Upper lobe of left lung (tissue), 6 donors: Measurements from ENCODE around the gene SORBS1. TPM values are rescaled to one million over a fixed set of nuclear protein-coding genes. Genes with fewer than 3 reads are reported as not detected.

Source experiments
- ATAC-seq, 2 donors: fragments of 200-7000 bp; cut with Tn5 transposase; one replicate each; pipeline ENCODE4 v1.9.1; 2022; ENCODE audit warnings: mild to moderate bottlenecking in 2 of 2, moderate library complexity in 2 of 2; ENCODE audit not compliant: low FRiP score in 2 of 2
- DNase-seq, 2 donors: peaks; one replicate each; pipeline ENCODE4 v3.0.0-alpha.2; 2019 to 2020
- H3K27ac ChIP-seq, 4 donors: fragments of 200-600 bp; sonication (generic); one replicate each; pipeline ENCODE4 v1.5.1; 2016 to 2019
- H3K27me3 ChIP-seq, 4 donors: fragments of 200-600 bp; sonication (generic); one replicate each; pipeline ENCODE4 v1.5.1; 2017 to 2019
- H3K36me3 ChIP-seq, 4 donors: fragments of 200-600 bp; sonication (generic); one replicate each; pipeline ENCODE4 v1.5.1; 2016 to 2019
- H3K4me1 ChIP-seq, 4 donors: fragments of 200-600 bp; sonication (generic); one replicate each; pipeline ENCODE4 v1.5.1; 2018 to 2019
- H3K4me3 ChIP-seq, 4 donors: fragments of 200-600 bp; sonication (generic); one replicate each; pipeline ENCODE4 v1.5.1; 2017 to 2019; ENCODE audit warnings: mild to moderate bottlenecking in 2 of 4, moderate library complexity in 1 of 4
- H3K9me3 ChIP-seq, 4 donors: fragments of 200-600 bp; sonication (generic); one replicate each; pipeline ENCODE4 v1.5.1; 2018 to 2019
- EP300 ChIP-seq, 4 donors: sonication (generic); formaldehyde crosslinking; IDR thresholded peaks; one replicate each; pipeline ENCODE4 v1.5.1; 2017; ENCODE audit warnings: antibody characterized with exemption in 4 of 4, control low read depth in 2 of 4
- POLR2A ChIP-seq, 4 donors: fragments of 450-650 bp; IDR thresholded peaks; one replicate each; pipeline ENCODE4 v1.5.1; 2016 to 2017; ENCODE audit warnings: antibody characterized with exemption in 4 of 4, mild to moderate bottlenecking in 2 of 4
- POLR2AphosphoS5 ChIP-seq, 2 donors: sonication (generic); formaldehyde crosslinking; IDR thresholded peaks; one replicate each; pipeline ENCODE4 v1.5.1; 2017; ENCODE audit warnings: antibody characterized with exemption in 2 of 2
- WGBS, 2 donors: methylation state at CpG; one replicate each; pipeline ENCODE4 v1.1.5; 2017 to 2018; 5-methylcytosine and 5-hydroxymethylcytosine counted together
- total RNA-seq, 6 donors: library from RNA; depleted of rRNA in 4 of 6; stranded (reverse); fragments of >200 nt in 4 of 6; gene quantifications; one replicate each; pipeline versions ENCODE4 v1.1.0 to v1.2.1, GENCODE V29; 2016 to 2021
- TF ChIP-seq, protein P1 (sequence below), 6 experiments: fragments of 450-650 bp in 4 of 6; fragments of 200-600 bp in 2 of 6; sonication (generic) in 2 of 6; IDR thresholded peaks; one replicate each; pipeline ENCODE4 v1.5.1; 2016 to 2019; ENCODE audit warnings: antibody characterized with exemption in 6 of 6
- donor health status: DM: no; HTN: no; CAD: no; lungs with moderate emphysema.
- donor health status: DM: no; HTN: yes; CAD: no; lungs with severe emphysema.

The SORBS1 gene
- total RNA-seq, 6 donors from 2014 or later, result 45.8 to 116 (median 71.7) TPM

DNA sequence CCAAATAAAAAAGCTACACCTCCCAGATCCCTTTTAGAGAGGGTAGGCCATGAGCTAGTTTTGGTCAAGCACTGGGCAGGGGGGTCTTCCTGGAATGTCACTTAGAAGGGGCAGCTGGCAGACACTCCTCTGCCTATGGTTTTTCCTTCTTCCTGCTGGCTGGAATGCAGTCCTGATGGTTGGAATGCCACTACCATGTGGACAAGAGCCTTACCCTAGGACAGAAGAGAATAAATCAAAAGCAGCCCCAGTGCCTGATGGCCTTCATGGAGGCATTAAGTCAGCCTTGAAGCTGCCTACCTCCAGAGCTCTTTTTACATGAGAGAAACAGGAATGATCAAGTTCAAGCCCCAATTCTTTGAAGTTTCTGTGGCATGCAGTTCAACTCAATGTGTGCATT, 43.5 kb upstream of the SORBS1 start:
- Histone ChIP-seq H3K9me3 (no peaks in the 10 kb centered on the region), H3K4me1 (peaks cover 0 to 4% (median 2%) of the 10 kb centered on the region in 4 donors), H3K27ac (no peak overlapping the region), H3K4me3 (no peak overlapping the region), H3K27me3 (no peaks in the 10 kb centered on the region), H3K36me3 (peaks cover 4 to 14% (median 14%) of the 10 kb centered on the region in 4 donors)
- ATAC-seq (no peak), DNase-seq (no peak)
- TF ChIP-seq, protein P1, sequence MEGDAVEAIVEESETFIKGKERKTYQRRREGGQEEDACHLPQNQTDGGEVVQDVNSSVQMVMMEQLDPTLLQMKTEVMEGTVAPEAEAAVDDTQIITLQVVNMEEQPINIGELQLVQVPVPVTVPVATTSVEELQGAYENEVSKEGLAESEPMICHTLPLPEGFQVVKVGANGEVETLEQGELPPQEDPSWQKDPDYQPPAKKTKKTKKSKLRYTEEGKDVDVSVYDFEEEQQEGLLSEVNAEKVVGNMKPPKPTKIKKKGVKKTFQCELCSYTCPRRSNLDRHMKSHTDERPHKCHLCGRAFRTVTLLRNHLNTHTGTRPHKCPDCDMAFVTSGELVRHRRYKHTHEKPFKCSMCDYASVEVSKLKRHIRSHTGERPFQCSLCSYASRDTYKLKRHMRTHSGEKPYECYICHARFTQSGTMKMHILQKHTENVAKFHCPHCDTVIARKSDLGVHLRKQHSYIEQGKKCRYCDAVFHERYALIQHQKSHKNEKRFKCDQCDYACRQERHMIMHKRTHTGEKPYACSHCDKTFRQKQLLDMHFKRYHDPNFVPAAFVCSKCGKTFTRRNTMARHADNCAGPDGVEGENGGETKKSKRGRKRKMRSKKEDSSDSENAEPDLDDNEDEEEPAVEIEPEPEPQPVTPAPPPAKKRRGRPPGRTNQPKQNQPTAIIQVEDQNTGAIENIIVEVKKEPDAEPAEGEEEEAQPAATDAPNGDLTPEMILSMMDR (IDR thresholded peaks at IDR 0.05), result no peak
- TF ChIP-seq EP300 (IDR thresholded peaks at IDR 0.05) (no peak), POLR2A (IDR thresholded peaks at IDR 0.05) (no peak), POLR2AphosphoS5 (IDR thresholded peaks at IDR 0.05) (no peak)

DNA sequence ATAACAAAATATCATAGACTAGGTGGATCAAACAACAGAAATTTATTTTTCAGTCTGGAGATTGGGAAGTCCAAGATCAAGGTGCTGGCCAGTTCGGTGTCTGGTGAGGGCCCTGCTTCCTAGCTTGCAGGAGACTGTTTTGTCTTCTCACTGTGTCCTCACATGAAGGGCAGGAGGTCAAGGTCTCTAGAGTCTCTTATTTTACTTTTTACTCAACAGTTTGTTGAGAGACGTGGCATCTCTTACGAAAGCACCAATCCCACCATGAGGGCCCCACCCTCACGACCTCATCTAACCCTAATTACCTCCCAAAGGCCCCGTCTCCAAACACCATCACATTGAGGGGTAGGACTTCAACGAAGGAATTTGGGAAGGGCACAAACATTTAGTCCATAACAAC, 41.2 kb upstream of the SORBS1 start:
- WGBS, 2 donors, result 76 to 77% methylated on average over 6 of the region's 6 CpGs
- H3K9me3 ChIP-seq, result no peaks in the 10 kb centered on the region
- no peaks in the 10 kb centered on the region for H3K27me3 ChIP-seq
- no peak overlapping the region for H3K27ac ChIP-seq
- no peak for TF ChIP-seq EP300 (IDR thresholded peaks at IDR 0.05)
- TF ChIP-seq, protein P1 (IDR thresholded peaks at IDR 0.05), result no peak
- no peak for TF ChIP-seq POLR2A (IDR thresholded peaks at IDR 0.05)
- TF ChIP-seq POLR2AphosphoS5 (IDR thresholded peaks at IDR 0.05), result no peak
- H3K36me3 ChIP-seq, result peaks cover 0 to 4% (median 1%) of the 10 kb centered on the region in 4 donors
- no peak for DNase-seq
- ATAC-seq, result no peak
- peaks cover 0 to 4% (median 2%) of the 10 kb centered on the region in 4 donors for H3K4me1 ChIP-seq
- H3K4me3 ChIP-seq, result no peak overlapping the region

DNA sequence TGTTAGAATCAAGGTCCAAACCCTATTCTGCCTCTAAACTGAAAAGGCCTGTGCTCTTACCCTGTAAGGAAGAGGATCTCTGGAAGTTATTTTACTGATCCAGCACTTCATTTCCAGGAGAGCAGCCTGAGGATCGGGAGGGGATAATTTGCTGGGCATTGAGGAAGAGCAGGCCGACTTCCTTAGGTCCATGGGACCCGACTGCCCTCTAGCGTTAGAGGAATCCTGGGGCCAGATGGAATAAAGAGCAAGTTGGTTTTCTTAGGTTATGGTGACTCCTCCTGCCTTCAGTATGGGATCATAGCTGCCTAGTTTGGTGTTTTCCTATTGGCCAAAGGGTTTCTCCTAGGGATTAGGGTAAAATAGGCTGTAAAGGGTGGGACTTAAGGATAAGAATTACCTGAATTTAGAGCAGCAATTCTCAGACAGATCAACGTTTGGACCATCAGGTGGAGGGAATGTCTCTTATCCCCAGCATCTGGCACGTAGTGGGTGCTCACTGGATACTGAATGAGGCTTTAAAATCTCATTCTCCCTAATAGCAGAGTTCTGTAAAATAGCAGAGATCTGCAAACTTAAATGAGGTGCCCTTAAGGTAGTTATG, 40.0 kb upstream of the SORBS1 start:
- peak in 1 of 2 donors; percentile 74 for DNase-seq
- ATAC-seq, result peak; percentile 85 to 94
- Histone ChIP-seq H3K27ac (no peak overlapping the region), H3K4me3 (no peak overlapping the region), H3K27me3 (no peaks in the 10 kb centered on the region), H3K4me1 (peaks cover 0 to 4% (median 2%) of the 10 kb centered on the region in 4 donors), H3K36me3 (peaks cover 0 to 2% (median 0%) of the 10 kb centered on the region in 4 donors), H3K9me3 (no peaks in the 10 kb centered on the region)
- TF ChIP-seq, protein P1 (IDR thresholded peaks at IDR 0.05), result peak; percentile 78 to 91 (median 85)
- TF ChIP-seq POLR2AphosphoS5 (IDR thresholded peaks at IDR 0.05) (no peak), EP300 (IDR thresholded peaks at IDR 0.05) (no peak), POLR2A (IDR thresholded peaks at IDR 0.05) (no peak)
- 25 to 27% methylated on average over 6 of the region's 6 CpGs for WGBS, 2 donors

DNA sequence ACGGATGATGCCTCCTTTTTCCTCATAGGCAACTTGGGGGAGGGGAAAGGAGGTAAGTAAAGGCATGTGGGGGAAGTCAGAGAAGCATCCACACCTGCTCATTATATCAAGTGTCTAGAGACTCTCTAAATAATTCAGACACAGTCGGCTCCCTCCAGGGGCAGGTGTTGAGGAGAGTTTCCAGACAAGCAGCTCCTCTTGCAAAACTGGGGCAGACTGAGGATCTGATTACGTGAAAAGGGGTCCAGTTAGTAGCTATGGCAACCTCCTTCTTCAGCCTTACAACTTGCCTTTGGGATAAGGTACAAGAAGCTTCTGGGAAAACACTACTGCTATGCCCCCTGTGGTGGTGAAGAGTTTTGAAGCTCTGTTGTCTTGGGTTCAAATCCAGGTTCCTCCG, 39.0 kb upstream of the SORBS1 start:
- Histone ChIP-seq H3K27me3 (no peaks in the 10 kb centered on the region), H3K4me1 (peaks cover 0 to 4% (median 2%) of the 10 kb centered on the region in 4 donors), H3K9me3 (no peaks in the 10 kb centered on the region), H3K36me3 (no peaks in the 10 kb centered on the region), H3K4me3 (no peak overlapping the region), H3K27ac (no peak overlapping the region)
- no peak for ATAC-seq
- DNase-seq, result no peak
- 76 to 81% methylated on average over 4 of the region's 4 CpGs for WGBS, 2 donors
- TF ChIP-seq, protein P1 (IDR thresholded peaks at IDR 0.05), result no peak
- no peak for TF ChIP-seq POLR2AphosphoS5 (IDR thresholded peaks at IDR 0.05)

DNA sequence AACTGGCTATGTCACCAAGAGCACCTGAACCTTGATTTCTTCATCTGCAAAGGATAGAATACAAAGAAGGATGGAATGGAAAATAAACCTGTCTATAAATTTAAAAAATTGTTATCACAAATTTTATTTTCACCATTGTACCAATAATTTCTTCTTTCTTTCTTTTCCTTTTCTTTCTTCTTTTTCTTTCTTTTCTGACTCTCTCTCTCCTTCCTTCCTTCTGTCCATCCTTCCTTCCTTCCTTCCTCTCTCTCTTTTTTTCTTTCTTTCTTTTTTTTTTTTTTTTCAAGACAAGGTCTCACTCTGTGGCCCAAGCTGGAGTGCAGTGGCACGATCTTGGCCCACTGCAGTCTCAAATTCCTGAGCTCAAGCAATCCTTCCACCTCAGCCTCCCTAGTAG, 36.6 kb upstream of the SORBS1 start:
- Histone ChIP-seq H3K4me3 (no peak overlapping the region), H3K36me3 (no peaks in the 10 kb centered on the region), H3K4me1 (peaks cover 0 to 4% (median 2%) of the 10 kb centered on the region in 4 donors), H3K27me3 (no peaks in the 10 kb centered on the region), H3K27ac (no peak overlapping the region), H3K9me3 (no peaks in the 10 kb centered on the region)
- TF ChIP-seq POLR2A (IDR thresholded peaks at IDR 0.05), result no peak
- no peak for TF ChIP-seq POLR2AphosphoS5 (IDR thresholded peaks at IDR 0.05)
- TF ChIP-seq, protein P1 (IDR thresholded peaks at IDR 0.05), result no peak
- TF ChIP-seq EP300 (IDR thresholded peaks at IDR 0.05), result no peak
- DNase-seq, result no peak
- no peak for ATAC-seq
- WGBS, 2 donors, result 84 to 86% methylated on average over 1 of the region's 1 CpG
